ENCODE results near the gene DDX59. TPM values are rescaled to one million over a fixed set of nuclear protein-coding genes. Genes with fewer than 3 reads are reported as not detected.
A peak's percentile ranks its signal among the peaks of the same experiment; 100 is the strongest.

DDX59 gene
- total and polyA plus RNA-seq, 4 donors, result 17.3 to 32.0 (median 25.2) TPM

DNA sequence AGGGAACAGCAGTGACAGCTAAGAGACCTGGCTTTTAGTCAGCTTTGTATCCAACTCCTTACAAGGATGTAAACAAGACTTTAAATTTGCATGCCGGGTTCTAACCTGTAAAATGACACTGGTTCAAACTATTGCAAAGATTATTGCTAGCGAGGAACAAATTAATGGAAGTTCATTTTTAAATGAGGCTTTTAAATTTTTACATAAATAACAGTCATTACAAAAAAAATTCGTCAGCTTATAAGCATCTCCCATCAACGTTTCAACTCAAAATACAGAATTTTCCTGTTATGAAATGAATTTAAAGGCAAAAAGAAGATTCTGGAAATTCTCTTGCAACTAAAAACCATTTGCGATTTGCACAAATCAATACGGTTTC is 49.8 kb downstream of the DDX59 start:
- Histone ChIP-seq H3K9me3 (ENCODE audit: control insufficient read depth in 4 of 4, insufficient read depth in 3 of 4, low read length in 3 of 4) (no peaks in the 10 kb centered on the region), H3K4me3 (no peak overlapping the region), H3K4me1 (ENCODE audit: control insufficient read depth in 5 of 5, insufficient read depth in 5 of 5, low read length in 5 of 5) (peaks cover 0 to 7% (median 0%) of the 10 kb centered on the region in 5 donors), H3K36me3 (ENCODE audit: control insufficient read depth in 4 of 4, insufficient read depth in 4 of 4, low read length in 4 of 4) (peaks cover 0 to 6% (median 0%) of the 10 kb centered on the region in 4 donors), H3K9ac (ENCODE audit: insufficient read depth in 1 of 2, low read length in 2 of 2) (peak overlapping the region; percentile 85 to 88), H3K27me3 (ENCODE audit: control insufficient read depth in 3 of 3, insufficient read depth in 3 of 3, low read length in 2 of 3) (no peaks in the 10 kb centered on the region), H3K27ac (ENCODE audit: low read depth in 1 of 2, low read length in 1 of 2) (no peak overlapping the region)
- DNase-seq, result peak in 1 of 3 donors; percentile 16
- WGBS, 2 donors, result 17 to 34% methylated on average over 6 of the region's 6 CpGs
- no peak for ATAC-seq (ENCODE audit: insufficient read depth, low FRiP score)
- TF ChIP-seq, protein P1, sequence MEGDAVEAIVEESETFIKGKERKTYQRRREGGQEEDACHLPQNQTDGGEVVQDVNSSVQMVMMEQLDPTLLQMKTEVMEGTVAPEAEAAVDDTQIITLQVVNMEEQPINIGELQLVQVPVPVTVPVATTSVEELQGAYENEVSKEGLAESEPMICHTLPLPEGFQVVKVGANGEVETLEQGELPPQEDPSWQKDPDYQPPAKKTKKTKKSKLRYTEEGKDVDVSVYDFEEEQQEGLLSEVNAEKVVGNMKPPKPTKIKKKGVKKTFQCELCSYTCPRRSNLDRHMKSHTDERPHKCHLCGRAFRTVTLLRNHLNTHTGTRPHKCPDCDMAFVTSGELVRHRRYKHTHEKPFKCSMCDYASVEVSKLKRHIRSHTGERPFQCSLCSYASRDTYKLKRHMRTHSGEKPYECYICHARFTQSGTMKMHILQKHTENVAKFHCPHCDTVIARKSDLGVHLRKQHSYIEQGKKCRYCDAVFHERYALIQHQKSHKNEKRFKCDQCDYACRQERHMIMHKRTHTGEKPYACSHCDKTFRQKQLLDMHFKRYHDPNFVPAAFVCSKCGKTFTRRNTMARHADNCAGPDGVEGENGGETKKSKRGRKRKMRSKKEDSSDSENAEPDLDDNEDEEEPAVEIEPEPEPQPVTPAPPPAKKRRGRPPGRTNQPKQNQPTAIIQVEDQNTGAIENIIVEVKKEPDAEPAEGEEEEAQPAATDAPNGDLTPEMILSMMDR (IDR thresholded peaks at IDR 0.05; ENCODE audit: control extremely low read depth, extremely low read depth), result no peak

DNA sequence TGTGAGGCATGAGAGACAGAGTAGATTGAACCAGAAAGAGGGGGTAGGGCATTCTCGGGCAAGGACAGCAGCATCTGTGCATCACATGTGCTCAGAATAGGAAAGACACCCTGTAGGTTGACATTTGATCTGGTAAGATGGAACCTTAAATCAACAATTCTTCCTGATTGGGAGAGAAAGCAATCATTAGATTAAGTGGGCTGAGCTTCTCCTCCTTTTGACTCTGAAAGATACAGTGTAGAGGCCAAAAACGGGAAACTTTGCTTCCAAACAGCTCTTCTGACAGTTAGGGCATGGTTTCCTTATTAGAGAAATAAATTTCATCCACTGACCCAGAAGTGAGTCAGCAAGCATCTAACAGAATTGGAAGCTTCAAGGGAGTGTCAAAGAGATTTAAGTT is 58.9 kb downstream of the DDX59 start:
- TF ChIP-seq, protein P1 (IDR thresholded peaks at IDR 0.05; ENCODE audit: control extremely low read depth, extremely low read depth), result no peak
- DNase-seq (no peak), ATAC-seq (ENCODE audit: insufficient read depth, low FRiP score) (no peak)
- no peak overlapping the region for H3K27ac ChIP-seq (ENCODE audit: low read depth in 1 of 2, low read length in 1 of 2)
- no peak overlapping the region for H3K9ac ChIP-seq (ENCODE audit: insufficient read depth in 1 of 2, low read length in 2 of 2)
- H3K36me3 ChIP-seq (ENCODE audit: control insufficient read depth in 4 of 4, insufficient read depth in 4 of 4, low read length in 4 of 4), result no peaks in the 10 kb centered on the region
- H3K4me3 ChIP-seq, result no peak overlapping the region
- no peaks in the 10 kb centered on the region for H3K9me3 ChIP-seq (ENCODE audit: control insufficient read depth in 4 of 4, insufficient read depth in 3 of 4, low read length in 3 of 4)
- no peaks in the 10 kb centered on the region for H3K4me1 ChIP-seq (ENCODE audit: control insufficient read depth in 5 of 5, insufficient read depth in 5 of 5, low read length in 5 of 5)
- no peaks in the 10 kb centered on the region for H3K27me3 ChIP-seq (ENCODE audit: control insufficient read depth in 3 of 3, insufficient read depth in 3 of 3, low read length in 2 of 3)
- 34 to 57% methylated on average over 2 of the region's 2 CpGs for WGBS, 2 donors

DNA sequence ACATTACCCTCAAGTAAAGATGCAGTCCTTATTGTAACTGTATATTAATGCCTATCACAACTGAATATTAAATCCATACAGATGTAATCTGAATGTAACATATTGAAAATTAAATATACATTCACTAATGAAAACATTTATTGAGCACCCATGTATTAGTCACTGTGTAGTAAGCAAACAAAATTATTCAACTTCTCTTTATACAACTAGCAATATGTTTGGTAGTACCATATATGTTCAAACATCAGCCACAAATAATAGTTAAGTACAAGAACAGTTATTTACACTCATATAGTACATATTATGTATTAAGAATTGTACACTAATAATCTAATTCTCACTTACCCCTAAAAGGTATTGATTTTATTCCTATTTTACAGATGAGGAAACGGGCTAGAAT is 67.1 kb downstream of the DDX59 start:
- H3K27me3 ChIP-seq (ENCODE audit: control insufficient read depth in 3 of 3, insufficient read depth in 3 of 3, low read length in 2 of 3), result no peaks in the 10 kb centered on the region
- WGBS, 2 donors, result 94 to 96% methylated on average over 1 of the region's 1 CpG
- H3K36me3 ChIP-seq (ENCODE audit: control insufficient read depth in 4 of 4, insufficient read depth in 4 of 4, low read length in 4 of 4), result peaks cover 0 to 11% (median 3%) of the 10 kb centered on the region in 4 donors
- DNase-seq (no peak), ATAC-seq (ENCODE audit: insufficient read depth, low FRiP score) (no peak)
- H3K27ac ChIP-seq (ENCODE audit: low read depth in 1 of 2, low read length in 1 of 2), result no peak overlapping the region
- H3K9ac ChIP-seq (ENCODE audit: insufficient read depth in 1 of 2, low read length in 2 of 2), result no peak overlapping the region
- no peaks in the 10 kb centered on the region for H3K9me3 ChIP-seq (ENCODE audit: control insufficient read depth in 4 of 4, insufficient read depth in 3 of 4, low read length in 3 of 4)
- H3K4me3 ChIP-seq, result no peak overlapping the region
- TF ChIP-seq, protein P1 (IDR thresholded peaks at IDR 0.05; ENCODE audit: control extremely low read depth, extremely low read depth), result no peak
- no peaks in the 10 kb centered on the region for H3K4me1 ChIP-seq (ENCODE audit: control insufficient read depth in 5 of 5, insufficient read depth in 5 of 5, low read length in 5 of 5)

Other genes starting within 250 kb of the DDX59 start
- 1 to 10 TPM in 1 of 2 donors, under 1 TPM in 1; 0.34 to 2.5 TPM for gene KIF14, start 49.2 kb downstream of the DDX59 start, total RNA-seq
- under 1 TPM; 0.16 to 0.31 TPM for gene KIF14, start 49.2 kb downstream of the DDX59 start, polyA plus RNA-seq
- gene CAMSAP2, start 69.0 kb upstream of the DDX59 start, total RNA-seq, result 10 to 100 TPM; 25.0 to 51.8 TPM
- 1 to 10 TPM; 8.0 to 8.3 TPM for gene CAMSAP2, start 69.0 kb upstream of the DDX59 start, polyA plus RNA-seq
- gene GPR25, start 203.1 kb upstream of the DDX59 start, total RNA-seq, result 1 to 10 TPM in 1 of 2 donors, under 1 TPM in 1; 0.49 to 1.0 TPM
- under 1 TPM; 0.16 to 0.78 TPM for gene GPR25, start 203.1 kb upstream of the DDX59 start, polyA plus RNA-seq
- gene INAVA, start 225.0 kb upstream of the DDX59 start, total RNA-seq, result 10 to 100 TPM; 11.3 to 17.1 TPM
- gene INAVA, start 225.0 kb upstream of the DDX59 start, polyA plus RNA-seq, result 1 to 10 TPM; 5.8 to 7.4 TPM

Measured in lung (tissue), 12 donors.